Activated naive CD8-positive, alpha-beta T cell treated with anti-CD3 and anti-CD28 coated beads, Interleukin-2, amount 50 U/mL, for 24 hours (primary cell): ENCODE results near the gene CAPN9.
"Not testable (repeated sequence)": the region's sequence is repeated elsewhere in the genome, so short reads cannot be mapped to it uniquely, and the experiment has no call there.

Source experiments
- ATAC-seq: fragments of 150-1000 bp; cut with Tn5 transposase; one replicate; pipeline ENCODE4 v1.10.0; 2021
- DNase-seq: peaks from one replicate; pipeline ENCODE4 v3.0.0; 2021
- H3K27ac Mint-ChIP-seq: one replicate; pipeline ENCODE4 v1.8.0; 2021; ENCODE audit warnings: mild to moderate bottlenecking, mixed read lengths
- H3K27me3 Mint-ChIP-seq: one replicate; pipeline ENCODE4 v1.8.0; 2021; ENCODE audit warnings: mixed read lengths
- H3K36me3 Mint-ChIP-seq: one replicate; pipeline ENCODE4 v1.8.0; 2021; ENCODE audit warnings: low read depth, mixed read lengths
- H3K4me1 Mint-ChIP-seq: one replicate; pipeline ENCODE4 v1.8.0; 2021; ENCODE audit warnings: mixed read lengths
- H3K4me3 Mint-ChIP-seq: one replicate; pipeline ENCODE4 v1.8.0; 2021; ENCODE audit warnings: mild to moderate bottlenecking, moderate library complexity, mixed read lengths
- H3K9me3 Mint-ChIP-seq: one replicate; pipeline ENCODE4 v1.8.0; 2021; ENCODE audit warnings: mixed read lengths

The CAPN9 gene

DNA sequence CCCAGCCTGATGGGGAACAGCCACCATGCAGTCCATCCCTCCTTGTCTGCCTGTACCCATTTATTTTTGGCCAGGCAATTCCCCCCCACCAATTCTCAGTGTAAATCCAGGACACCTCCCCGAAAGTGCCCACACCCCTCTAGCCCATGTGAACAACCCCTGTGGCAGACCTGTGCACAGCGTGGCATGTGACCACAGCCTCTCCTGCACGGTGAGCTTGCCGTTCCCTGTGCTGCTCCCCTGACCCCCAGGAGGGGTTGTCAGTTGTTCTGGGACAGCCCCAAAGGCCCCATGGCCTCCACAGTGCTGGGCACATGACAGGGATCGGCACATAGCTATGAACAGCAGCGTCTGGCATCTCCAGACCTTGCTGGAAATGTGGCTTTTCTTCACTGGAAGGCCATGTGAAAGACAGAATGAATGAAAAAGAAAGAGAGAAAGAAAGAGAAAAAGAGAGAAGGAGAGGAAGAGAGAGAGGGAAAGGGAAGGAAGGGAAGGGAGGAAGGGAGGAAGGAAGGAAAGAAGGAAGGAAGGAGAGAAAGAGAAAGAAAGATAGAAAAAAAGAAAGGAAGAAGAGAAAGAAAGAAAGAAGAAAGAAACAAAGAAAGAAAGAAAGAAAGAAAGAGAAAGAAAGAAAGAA is 3.9 kb downstream of the CAPN9 start:
- no peak for ATAC-seq
- Mint-ChIP-seq H3K4me3 (no peak overlapping the region), H3K36me3 (no peaks in the 10 kb centered on the region), H3K27me3 (no peaks in the 10 kb centered on the region), H3K4me1 (no peaks in the 10 kb centered on the region), H3K27ac (no peak overlapping the region), H3K9me3 (no peaks in the 10 kb centered on the region)
- no peak for DNase-seq

GRCh38 chr1:230752407-230752806 is 5.2 kb downstream of the CAPN9 start:
- no peaks in the 10 kb centered on the region for H3K4me1 Mint-ChIP-seq
- H3K4me3 Mint-ChIP-seq, result no peak overlapping the region
- no peak for DNase-seq
- ATAC-seq, result no peak
- peaks cover 3% of the 10 kb centered on the region for H3K27me3 Mint-ChIP-seq
- no peak overlapping the region for H3K27ac Mint-ChIP-seq
- no peaks in the 10 kb centered on the region for H3K9me3 Mint-ChIP-seq
- H3K36me3 Mint-ChIP-seq, result no peaks in the 10 kb centered on the region

DNA sequence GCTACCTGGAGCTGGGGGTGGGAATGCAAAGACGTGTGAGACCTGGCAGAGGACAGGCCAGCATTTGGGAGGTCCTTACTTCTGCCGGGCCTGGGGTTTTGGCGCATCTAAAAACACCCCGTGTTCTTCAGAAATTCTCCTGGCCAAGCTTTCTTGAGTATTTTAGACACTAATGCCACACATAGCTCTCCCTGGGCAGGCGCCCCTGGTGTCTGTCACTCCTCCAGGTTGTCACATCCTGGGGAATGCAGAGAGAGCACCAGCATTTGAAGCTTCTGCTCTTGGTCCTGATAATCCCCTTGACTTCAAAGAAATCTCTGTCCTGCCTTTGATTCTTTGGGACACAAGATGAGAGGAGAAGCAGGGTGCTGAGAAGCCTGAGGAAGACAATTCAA is 6.0 kb downstream of the CAPN9 start:
- H3K4me3 Mint-ChIP-seq, result no peak overlapping the region
- no peaks in the 10 kb centered on the region for H3K9me3 Mint-ChIP-seq
- ATAC-seq (no peak), DNase-seq (no peak)
- H3K4me1 Mint-ChIP-seq, result no peaks in the 10 kb centered on the region
- H3K27ac Mint-ChIP-seq, result no peak overlapping the region
- no peaks in the 10 kb centered on the region for H3K36me3 Mint-ChIP-seq
- peaks cover 3% of the 10 kb centered on the region for H3K27me3 Mint-ChIP-seq

- Mint-ChIP-seq H3K36me3 (no peaks in the 10 kb centered on the region), H3K27ac (no peak overlapping the region), H3K4me3 (no peak overlapping the region), H3K4me1 (no peaks in the 10 kb centered on the region), H3K27me3 (peaks cover 3% of the 10 kb centered on the region), H3K9me3 (no peaks in the 10 kb centered on the region)
- DNase-seq, result peak; percentile 34
- no peak for ATAC-seq
Measured at GRCh38 chr1:230753586-230754251, 6.5 kb downstream of the CAPN9 start.

GRCh38 chr1:230754796-230755195 is 7.6 kb downstream of the CAPN9 start:
- H3K27ac Mint-ChIP-seq, result no peak overlapping the region
- no peaks in the 10 kb centered on the region for H3K36me3 Mint-ChIP-seq
- peaks cover 7% of the 10 kb centered on the region for H3K27me3 Mint-ChIP-seq
- ATAC-seq, result no peak
- H3K9me3 Mint-ChIP-seq, result no peaks in the 10 kb centered on the region
- no peaks in the 10 kb centered on the region for H3K4me1 Mint-ChIP-seq
- no peak overlapping the region for H3K4me3 Mint-ChIP-seq
- no peak for DNase-seq

DNA sequence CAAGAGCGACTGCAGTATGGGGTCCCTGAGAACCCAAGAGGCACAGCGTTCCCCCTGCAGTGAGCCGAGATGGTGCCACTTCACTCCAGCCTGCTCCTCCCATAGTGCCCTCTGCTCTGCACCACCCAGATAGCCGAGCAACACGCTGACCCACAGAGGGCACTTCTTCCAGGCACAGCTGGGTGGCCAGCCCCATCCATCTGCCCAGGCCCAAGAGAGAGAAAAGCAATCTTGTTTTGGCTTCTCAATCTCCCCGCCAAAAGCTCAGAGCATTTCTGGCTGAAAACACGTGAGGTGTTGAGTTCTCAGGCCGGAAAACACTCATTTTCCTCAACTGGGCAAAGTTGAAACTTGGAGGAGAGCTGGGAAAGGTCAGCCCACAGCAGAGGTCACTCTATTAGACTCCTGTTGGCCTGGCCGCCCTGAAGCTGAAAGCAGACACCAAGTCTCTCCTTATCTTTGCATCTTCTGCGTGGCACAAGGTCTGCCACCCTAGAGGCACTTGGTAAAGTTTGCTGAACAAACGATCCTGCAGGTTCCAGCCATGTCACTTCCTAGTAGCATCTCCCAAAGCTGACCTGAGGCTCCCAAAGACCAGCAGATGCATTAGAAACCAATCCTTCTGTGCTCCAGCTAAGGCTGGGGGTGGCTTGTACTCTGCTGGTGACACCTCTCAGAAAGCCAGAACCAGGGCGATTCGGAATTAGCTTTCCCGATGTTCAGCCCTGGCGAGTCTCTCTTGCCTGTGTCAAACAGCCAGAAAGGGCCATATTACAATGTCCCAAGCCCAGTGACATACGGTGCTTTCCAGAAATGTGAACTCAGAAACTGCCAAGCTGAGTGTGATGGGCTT is 10.9 kb downstream of the CAPN9 start:
- Mint-ChIP-seq H3K4me3 (no peak overlapping the region), H3K9me3 (no peaks in the 10 kb centered on the region), H3K36me3 (no peaks in the 10 kb centered on the region), H3K27me3 (peaks cover 7% of the 10 kb centered on the region), H3K27ac (no peak overlapping the region), H3K4me1 (no peaks in the 10 kb centered on the region)
- ATAC-seq (no peak), DNase-seq (no peak)

- no peak for ATAC-seq
- H3K9me3 Mint-ChIP-seq, result no peaks in the 10 kb centered on the region
- no peaks in the 10 kb centered on the region for H3K36me3 Mint-ChIP-seq
- no peak overlapping the region for H3K4me3 Mint-ChIP-seq
- H3K27me3 Mint-ChIP-seq, result peaks cover 10% of the 10 kb centered on the region
- no peak overlapping the region for H3K27ac Mint-ChIP-seq
- no peak for DNase-seq
- no peaks in the 10 kb centered on the region for H3K4me1 Mint-ChIP-seq
Measured at GRCh38 chr1:230758709-230759368, 11.7 kb downstream of the CAPN9 start.

DNA sequence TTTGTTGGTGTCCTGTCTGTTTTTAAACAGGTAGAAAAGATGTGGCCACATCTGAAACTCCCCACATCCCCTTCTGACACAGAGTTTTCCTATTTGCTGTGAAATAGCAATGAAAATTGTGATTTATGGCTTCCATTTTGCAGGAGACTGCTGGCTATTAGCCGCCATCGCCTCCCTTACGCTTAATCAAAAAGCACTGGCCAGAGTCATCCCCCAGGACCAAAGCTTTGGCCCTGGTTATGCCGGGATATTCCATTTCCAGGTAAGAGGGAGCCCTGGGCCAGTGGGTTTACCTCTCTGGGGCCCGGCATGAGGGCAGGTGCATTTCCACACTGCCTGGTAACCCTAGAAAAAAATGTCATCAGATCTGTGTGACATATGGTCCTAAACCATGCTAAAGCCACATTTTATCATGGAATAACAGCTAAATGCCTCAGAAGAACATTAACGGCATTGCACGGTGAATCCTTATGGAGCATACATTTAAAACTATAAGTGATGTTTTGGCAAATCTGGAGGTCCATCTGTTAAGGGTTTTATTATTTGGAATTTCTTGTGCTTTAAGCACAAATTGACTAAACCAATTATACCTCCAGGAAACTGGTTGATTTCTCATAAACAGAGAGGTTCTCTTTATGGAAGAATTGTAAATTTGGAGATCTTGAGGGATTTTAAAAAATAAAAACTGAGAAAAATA is 12.3 kb downstream of the CAPN9 start:
- ATAC-seq, result no peak
- H3K9me3 Mint-ChIP-seq, result no peaks in the 10 kb centered on the region
- H3K4me1 Mint-ChIP-seq, result no peaks in the 10 kb centered on the region
- H3K36me3 Mint-ChIP-seq, result no peaks in the 10 kb centered on the region
- H3K4me3 Mint-ChIP-seq, result no peak overlapping the region
- no peak for DNase-seq
- peaks cover 10% of the 10 kb centered on the region for H3K27me3 Mint-ChIP-seq
- H3K27ac Mint-ChIP-seq, result no peak overlapping the region

DNA sequence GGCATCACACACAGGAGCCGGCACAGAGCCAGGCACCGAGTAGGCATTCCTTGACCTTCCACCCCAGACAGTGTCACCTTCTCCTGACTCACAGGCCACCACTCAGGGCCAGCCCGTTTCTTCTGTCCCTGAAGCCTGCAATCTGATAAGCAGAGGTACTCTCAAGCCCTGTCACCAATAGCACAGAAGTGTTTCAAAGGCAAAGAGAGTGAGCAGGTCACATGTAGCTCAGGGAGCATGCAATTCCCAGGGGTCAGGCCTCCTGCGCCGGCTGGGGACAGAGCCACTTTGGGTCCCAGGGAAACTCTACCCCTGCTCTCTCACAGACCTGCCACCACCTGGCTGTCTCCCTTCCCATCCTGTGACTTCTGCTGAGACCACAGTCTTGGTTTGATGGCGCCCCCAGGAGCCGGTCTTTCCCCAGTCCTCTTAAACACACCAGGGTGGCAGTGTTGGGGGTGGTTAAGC is 13.2 kb downstream of the CAPN9 start:
- Mint-ChIP-seq H3K27ac (no peak overlapping the region), H3K27me3 (peaks cover 10% of the 10 kb centered on the region), H3K4me1 (no peaks in the 10 kb centered on the region), H3K36me3 (no peaks in the 10 kb centered on the region), H3K9me3 (no peaks in the 10 kb centered on the region), H3K4me3 (no peak overlapping the region)
- DNase-seq (no peak), ATAC-seq (no peak)

- no peak overlapping the region for H3K4me3 Mint-ChIP-seq
- no peaks in the 10 kb centered on the region for H3K9me3 Mint-ChIP-seq
- DNase-seq (no peak), ATAC-seq (no peak)
- no peaks in the 10 kb centered on the region for H3K36me3 Mint-ChIP-seq
- H3K27me3 Mint-ChIP-seq, result peaks cover 8% of the 10 kb centered on the region
- no peak overlapping the region for H3K27ac Mint-ChIP-seq
- H3K4me1 Mint-ChIP-seq, result no peaks in the 10 kb centered on the region
Measured at GRCh38 chr1:230761443-230762167, 14.4 kb downstream of the CAPN9 start.

DNA sequence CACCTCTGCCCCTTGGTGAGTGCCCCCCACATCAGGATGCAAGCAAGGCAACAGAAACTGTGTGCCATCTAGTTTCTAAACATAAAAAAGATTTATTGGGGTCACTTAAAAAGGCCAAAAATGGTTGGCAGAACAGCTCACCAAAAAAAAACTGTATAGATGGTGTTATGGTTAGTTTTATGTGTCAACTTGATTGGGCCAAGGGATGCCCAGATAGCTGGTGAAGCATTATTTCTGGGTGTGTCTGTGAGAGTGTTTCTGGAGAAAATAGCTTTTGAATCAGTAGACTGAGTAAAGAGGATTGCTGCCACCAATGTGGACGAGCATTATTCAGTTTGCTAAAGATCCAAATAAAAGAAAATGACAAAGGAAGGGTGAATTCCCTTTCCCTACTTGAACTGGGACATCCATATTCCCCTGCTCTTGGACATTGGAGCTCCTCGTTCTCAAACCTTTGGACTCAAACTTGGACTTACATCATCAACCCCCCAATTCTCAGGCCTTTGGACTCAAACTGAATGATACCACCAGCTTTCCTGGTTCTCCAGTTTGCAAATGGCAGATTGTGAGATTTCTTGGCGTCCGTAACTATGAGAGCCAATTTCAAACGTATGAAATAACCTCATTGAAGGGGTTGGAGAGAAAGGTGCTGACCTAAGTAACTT is 16.9 kb downstream of the CAPN9 start:
- H3K27me3 Mint-ChIP-seq, result peaks cover 5% of the 10 kb centered on the region

GRCh38 chr1:230766318-230766717 is 19.1 kb downstream of the CAPN9 start:
- H3K36me3 Mint-ChIP-seq, result no peaks in the 10 kb centered on the region
- H3K27ac Mint-ChIP-seq, result no peak overlapping the region
- H3K9me3 Mint-ChIP-seq, result no peaks in the 10 kb centered on the region

More for the DNA sequence above, 16.9 kb downstream of the CAPN9 start:
- DNase-seq (no peak), ATAC-seq (no peak)
- Mint-ChIP-seq H3K36me3 (no peaks in the 10 kb centered on the region), H3K4me3 (no peak overlapping the region), H3K4me1 (no peaks in the 10 kb centered on the region), H3K9me3 (no peaks in the 10 kb centered on the region), H3K27ac (no peak overlapping the region)

GRCh38 chr1:230767859-230768612 is 20.8 kb downstream of the CAPN9 start:
- not testable (repeated sequence) for H3K4me3 Mint-ChIP-seq, H3K4me1 Mint-ChIP-seq, H3K9me3 Mint-ChIP-seq, H3K36me3 Mint-ChIP-seq, ATAC-seq, H3K27me3 Mint-ChIP-seq, DNase-seq, H3K27ac Mint-ChIP-seq

More at GRCh38 chr1:230766318-230766717, 19.1 kb downstream of the CAPN9 start:
- H3K27me3 Mint-ChIP-seq, result peaks cover 5% of the 10 kb centered on the region
- DNase-seq (no peak), ATAC-seq (no peak)
- H3K4me1 Mint-ChIP-seq, result no peaks in the 10 kb centered on the region
- H3K4me3 Mint-ChIP-seq, result no peak overlapping the region
